Stimulated activated naive CD8-positive, alpha-beta T cell treated with anti-CD3 and anti-CD28 coated beads, Interleukin-15, Interleukin-2, amounts not matched to agents 100 U/mL and 50 U/mL, for 24 hours (primary cell): ENCODE measurements around the gene CA12.
A peak's percentile ranks its signal among the peaks of the same experiment; 100 is the strongest.
"Not testable (repeated sequence)": the region's sequence is repeated elsewhere in the genome, so short reads cannot be mapped to it uniquely, and the experiment has no call there.

Source experiments
- ATAC-seq: fragments of 150-1000 bp; cut with Tn5 transposase; one replicate; pipeline ENCODE4 v1.10.0; 2021
- DNase-seq: peaks from one replicate; pipeline ENCODE4 v3.0.0; 2021

CA12 gene

DNA sequence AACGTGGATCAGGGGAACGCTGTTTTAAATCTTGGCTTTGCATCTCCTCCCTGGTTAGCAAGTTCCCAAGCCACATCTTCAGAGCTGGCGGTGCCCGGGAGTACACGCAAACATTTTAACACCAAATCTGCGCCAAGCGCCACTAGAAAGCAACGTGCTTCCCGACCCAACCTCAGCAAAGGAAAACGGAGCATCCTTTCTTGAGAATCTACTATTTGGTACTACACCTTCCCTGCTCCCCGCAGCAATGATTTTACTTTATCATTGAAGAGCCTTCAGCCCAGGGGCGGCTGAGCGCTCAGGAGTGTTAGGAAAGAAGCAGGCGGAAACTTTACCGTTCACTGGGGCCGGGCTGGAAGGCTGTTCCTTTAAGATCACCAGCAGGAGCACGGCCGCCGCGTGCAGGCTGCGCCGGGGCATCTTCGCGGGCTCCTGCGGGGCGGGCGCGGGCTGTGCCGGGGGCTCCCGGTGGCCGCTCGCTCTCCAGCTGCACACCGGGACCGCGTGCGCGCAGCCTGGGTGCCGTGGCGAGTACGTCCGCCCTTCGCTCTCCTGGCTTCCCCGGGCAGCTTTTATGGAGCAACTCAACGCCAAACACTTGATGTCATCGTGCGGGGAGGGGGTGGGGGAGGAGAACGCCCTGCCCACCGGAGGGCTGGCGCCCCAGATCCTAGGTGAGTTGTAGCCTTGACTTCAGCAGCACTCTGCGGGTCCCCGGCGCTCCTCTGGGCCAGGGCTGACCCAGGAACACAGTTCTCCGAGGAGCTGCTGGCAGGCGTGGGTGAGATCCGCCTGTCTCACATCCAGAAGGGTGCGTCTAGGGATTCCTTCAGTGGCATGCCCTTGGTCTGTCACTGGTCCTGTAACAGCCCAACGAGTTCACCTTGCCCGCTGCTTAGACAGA lies at the start of gene CA12:
Gene CA12, minus strand, starts transcription at position 546 of the 904 bp plus-strand sequence. Its CDS starts 126 bp downstream, at position 420.
- ATAC-seq (peak; percentile 47), DNase-seq (peak; percentile 36)

DNA sequence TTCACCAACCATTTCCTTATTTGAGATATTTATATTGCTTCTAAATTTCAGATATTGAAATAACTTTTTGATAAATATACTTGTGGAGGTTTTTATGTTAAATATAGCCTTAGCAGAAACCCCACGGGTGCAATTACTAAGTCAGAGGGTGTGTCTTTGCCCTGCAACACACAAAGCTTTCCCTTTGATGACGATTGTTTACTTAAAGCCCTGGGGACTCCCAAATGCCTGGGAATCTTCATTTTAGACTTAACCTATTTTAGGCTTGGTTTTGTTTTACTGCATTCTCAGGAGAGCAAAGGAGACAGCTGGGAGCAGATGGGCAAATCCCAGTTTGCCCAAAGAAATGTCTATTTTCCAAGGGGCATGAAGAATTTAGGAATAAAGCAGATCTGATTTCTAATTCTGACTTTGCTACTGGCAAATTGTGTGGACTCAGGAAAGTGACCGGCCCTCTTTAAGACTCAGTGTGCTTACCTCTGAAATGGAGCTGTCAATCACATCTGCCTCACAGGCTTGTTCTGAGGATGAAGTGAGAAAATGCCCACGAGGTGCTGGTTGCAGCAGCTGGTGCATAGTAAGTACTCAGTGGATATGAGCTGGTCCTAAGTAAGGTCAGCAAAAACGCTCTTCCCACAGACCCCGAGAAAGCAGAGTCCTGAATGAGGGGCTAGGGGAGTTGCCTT lies 49.3 kb upstream of the CA12 start:
- no peak for DNase-seq
- no peak for ATAC-seq

DNA sequence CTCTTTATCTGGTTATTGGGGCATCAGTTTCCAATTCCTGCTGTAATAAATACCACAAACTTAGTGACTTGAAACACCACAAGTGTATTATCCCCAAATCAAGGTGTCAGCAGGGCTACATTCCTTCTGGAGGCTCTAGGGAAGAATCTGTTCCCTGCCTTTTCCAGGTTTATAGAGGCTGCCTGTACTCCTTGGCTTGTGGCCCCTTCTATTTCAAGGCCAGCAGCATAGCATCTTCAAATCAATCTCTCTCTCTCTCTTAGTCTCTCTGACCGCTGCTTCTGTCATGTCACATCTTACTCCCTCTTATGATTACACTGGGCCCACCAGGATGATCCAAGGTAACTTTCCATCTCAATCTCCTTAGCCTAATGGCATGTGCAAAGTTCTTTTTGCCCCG lies 44.9 kb upstream of the CA12 start:
- no peak for ATAC-seq
- DNase-seq = no peak

DNA sequence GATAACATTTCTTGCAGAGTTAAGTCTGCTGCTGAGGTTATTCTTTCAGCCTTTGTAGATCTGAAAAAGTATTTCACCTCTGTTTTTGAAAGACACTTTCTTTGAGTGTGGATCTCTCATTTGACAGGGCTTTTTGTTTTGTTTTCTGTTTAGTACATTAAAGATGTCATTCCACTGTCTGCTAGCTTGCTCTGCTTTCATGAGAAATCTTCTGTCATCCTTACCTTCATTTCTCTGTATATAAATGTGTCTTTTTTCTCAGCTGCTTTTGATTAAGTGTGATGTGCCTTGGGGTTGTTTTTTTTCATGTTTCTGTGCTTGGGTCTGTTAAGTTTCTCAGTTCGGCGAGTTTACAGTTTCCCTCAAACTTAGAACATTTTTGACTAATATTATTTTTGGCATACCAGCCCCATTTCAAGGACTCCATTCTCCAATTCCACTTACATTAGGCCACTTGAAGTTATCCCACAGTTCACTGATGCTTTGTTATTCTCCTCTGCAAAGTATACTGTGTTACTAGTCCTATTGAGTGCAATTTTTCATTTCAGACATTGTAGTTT lies 43.9 kb upstream of the CA12 start:
- no peak for DNase-seq

DNA sequence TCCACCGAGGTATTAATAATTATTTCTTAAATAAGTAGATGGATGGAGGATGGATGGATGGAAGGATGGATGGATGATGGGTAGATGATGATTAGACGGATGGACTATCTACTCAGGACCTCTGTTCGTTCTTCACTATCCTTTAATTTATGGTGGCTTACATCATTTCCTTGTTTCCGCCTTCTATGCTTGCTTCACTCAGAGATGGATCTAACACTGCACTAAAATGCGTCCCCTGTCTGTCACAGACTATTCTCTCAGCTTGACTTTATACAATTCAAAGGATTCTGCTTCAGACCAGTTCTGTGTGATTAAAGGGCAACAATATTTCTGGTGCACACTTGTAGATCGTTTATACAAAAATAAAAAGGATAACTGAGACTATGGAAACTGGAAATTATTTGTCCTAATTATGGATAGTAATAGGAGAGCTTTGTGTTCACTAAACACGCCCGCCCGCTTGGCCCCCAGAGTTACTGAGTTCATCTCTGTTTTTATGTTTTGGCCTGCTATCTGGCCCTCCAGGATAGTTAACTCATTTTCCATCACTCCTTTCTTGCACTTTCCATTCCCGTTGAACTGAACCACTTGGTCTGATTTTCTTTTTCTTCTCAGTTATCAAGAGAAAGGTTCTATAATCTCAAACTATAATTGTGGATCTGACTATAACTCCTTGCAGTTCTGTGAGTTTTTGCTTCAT lies 41.4 kb upstream of the CA12 start:
- DNase-seq = no peak
- ATAC-seq = no peak

More for the DNA sequence above, 43.9 kb upstream of the CA12 start:
- no peak for ATAC-seq

DNA sequence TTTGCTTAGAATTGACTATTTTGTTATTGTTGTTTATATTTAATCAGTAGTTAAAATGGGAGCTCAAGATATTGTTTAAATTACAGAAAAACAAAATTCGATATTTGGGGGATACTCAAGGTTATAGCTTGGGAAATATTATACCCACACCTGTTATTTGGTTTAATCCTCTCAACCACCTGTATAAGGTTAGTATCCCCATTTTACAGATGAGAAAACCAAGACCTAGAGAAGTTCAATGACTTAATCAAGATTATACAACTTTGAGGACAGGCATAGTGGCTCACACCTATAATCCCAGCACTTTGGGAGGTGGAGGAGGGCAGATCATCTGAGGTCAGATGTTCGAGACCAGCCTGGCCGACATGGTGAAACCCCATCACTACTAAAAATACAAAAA lies 39.8 kb upstream of the CA12 start:
- no peak for DNase-seq
- ATAC-seq = no peak

DNA sequence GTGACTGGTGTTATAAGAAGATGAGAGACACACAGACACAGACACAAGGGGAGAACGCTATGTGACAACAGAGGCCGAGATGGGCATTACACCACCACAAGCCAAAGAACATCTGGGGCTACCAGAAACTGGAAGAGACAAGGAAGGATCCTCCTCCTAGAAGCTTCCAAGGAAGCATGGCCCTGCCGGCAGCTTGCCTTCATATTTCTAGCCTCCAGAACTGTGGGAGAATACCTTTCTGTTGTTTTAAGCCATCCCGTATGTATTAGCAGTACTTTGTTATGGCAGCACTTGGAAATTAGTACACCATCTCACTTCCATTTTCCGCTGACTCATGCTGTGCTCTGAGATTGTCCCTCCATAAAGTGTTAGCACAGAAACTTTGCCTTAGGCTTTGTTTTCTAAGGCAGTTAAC lies 38.7 kb upstream of the CA12 start:
- DNase-seq (no peak), ATAC-seq (no peak)

DNA sequence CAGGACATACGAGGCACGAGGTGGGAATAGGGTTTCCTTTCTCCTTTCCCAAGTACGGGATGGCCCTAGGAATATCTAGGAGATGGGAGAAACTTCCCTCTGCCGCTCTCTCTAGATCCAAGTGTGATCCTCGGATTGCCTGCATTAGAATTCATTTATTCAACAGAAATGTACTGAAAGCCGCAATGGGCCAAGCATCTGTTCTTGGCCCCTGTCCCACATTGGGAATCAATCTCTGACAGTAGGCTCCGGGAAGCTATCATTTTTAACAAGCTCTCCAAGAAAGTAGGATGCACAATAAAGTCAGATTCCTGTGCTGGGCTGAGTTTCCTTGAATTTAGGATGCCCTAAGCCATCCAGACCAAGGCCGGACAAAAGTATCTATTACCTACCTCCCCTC lies 37.2 kb upstream of the CA12 start:
- ATAC-seq (no peak), DNase-seq (no peak)

DNA sequence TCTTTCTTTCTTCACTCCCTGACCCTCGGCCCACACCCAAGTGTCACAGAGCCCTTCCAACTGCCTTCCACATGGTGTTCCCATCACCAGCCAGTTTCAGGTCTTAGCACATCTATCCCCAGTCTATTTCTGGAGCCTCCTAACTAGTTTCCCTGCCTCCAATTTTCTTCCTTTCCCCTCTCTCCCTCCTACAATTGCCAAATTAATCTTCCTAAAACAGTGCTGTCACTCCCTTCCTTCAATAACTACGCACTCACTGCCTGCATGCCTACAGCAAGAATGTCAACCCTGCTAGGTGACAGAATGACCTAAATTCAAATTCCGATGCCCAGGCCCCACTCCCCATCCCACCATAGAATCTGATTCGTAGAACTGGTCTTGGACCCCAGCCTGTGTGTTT lies 36.1 kb upstream of the CA12 start:
- DNase-seq (no peak), ATAC-seq (no peak)

DNA sequence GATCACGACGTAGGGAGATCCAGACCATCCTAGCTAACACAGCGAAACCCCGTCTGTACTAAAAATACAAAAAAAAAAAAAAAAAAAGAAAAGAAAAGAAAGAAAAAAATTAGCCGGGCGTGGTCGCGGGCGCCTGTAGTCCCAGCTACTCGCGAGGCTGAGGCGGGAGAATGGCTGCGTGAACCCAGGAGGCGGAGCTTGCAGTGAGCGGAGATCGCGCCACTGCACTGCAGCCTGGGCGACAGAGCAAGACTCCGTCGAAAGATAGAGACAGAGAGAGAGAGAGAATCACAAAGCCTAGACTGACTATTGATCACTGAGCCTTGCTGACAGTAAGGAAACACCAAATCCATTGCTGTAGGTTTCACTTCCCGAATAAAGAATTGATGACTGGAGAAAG lies 35.6 kb upstream of the CA12 start:
- DNase-seq, ATAC-seq: not testable (repeated sequence)

DNA sequence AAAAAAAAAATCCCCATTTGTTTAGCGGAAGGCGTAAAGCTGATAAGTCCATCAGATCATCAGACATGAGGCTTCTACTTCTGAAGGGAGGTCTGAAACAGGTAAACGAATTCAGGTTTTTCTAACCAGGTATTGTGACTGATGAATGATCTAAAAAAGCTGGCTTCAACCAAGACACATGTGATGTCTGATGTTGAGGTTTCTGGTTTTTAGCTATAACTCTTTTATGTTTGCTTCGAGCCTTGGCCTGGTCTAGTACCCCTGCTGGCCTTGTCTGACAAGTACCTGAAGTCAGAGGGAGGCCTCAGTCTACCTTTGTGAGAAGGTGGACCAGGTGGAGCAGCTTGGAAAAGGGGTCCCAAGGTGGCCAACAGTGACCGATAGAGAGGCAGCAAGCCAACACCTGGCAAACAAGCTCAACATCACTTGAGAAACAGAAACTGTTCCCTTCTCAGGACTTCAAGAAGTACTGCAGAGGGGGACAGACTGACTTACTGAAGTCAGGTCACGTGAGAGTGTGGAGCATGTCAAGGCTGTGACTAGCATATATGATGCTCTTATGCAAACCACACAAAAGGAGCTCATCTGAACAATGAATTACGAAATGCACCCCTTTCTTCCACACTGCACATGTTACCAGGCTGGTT lies 33.0 kb upstream of the CA12 start:
- DNase-seq (no peak), ATAC-seq (no peak)

DNA sequence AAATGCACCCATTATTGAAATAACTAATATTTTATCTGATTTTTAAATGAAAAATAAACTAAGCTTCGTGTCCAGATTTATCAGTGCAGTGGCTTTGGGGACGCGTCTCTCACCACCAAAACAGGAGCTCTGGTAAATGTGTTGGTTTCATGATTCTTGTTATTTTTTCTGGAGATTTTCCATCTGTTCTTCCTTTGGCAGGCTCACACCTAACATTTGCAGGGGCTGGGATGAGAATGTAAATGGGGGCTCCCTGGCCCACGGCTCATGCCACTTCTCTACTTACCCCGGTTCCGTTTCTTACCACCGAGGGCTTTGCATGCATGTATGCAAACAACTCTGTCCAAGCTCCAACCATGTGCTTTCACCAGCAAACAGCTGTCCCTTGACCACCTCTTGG lies 30.9 kb upstream of the CA12 start:
- DNase-seq (no peak), ATAC-seq (no peak)

DNA sequence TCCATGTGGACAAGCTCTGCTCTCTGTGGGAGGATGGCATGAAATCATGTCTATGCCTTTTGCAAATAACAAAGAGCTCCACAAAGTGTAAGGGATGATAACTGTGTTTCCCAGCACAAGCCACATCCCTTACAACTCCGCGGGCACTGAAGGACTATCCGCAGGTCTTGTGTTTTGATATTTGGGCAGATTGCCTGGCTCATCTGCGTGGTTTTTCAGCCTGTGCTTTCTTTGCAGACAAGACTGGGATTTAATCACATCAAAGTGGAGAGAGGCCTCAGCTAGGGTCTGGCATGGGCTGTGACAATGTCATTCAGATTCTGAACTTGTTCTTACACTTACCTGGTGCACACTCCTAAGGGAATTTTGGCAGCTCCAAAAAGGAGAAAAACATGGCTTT lies 30.2 kb upstream of the CA12 start:
- no peak for ATAC-seq
- DNase-seq = no peak

DNA sequence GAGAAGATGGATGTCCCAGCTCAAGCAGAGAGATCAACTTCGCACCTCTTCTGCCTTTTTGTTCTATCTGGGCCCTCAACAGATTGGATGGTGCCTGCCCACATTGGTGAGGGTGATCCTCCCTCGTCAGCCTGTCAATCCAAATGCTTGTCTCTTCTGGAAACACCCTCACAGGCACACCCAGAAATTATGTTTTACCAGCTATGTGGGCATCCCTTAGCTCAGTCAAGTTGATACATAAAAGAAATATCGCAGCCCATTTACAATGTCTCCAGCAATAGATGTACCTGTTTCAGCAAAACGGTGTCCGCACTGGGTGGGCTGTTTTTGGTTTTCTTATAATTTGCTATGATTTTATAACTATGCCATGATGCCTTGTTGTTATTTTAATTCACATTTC lies 27.5 kb upstream of the CA12 start:
- no peak for ATAC-seq
- DNase-seq = no peak

DNA sequence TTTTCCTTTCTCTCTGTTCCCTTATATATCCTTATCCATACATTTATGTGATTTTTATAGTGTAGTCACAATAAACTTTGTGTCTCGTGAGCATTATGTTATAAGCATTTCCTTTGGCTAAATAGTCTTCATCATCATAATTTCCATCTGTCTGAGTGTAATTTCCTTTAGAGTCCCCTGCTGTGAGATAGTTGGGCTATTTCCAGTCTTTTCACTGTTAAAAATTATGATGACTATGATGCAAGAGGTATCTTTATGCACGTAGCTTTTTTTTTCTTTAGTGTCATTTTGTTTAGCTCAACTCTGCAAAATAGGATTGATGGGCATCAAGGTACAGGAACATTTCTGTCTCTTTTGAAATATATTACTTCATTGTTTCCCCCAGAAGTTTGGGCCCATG lies 26.9 kb upstream of the CA12 start:
- ATAC-seq (no peak), DNase-seq (no peak)

DNA sequence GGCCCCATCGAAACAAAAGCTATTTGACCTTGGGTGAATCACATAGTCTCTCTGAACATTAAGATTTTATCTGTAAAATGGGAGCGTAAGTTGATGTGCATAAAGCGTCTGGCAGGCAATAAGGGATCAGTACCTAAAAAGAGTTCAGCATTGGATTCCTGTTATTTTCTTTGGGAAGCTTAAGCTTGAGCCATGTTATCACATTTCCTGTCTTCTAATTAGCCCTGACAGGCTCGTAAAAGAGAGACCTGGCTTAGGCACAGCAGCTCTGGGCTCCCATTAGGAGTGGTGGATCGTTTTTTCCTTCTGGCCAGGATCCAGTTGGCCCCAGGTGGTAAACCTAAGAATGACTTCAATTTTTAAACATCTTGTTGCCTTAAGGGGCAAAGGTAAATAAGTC lies 26.0 kb upstream of the CA12 start:
- ATAC-seq (no peak), DNase-seq (no peak)

DNA sequence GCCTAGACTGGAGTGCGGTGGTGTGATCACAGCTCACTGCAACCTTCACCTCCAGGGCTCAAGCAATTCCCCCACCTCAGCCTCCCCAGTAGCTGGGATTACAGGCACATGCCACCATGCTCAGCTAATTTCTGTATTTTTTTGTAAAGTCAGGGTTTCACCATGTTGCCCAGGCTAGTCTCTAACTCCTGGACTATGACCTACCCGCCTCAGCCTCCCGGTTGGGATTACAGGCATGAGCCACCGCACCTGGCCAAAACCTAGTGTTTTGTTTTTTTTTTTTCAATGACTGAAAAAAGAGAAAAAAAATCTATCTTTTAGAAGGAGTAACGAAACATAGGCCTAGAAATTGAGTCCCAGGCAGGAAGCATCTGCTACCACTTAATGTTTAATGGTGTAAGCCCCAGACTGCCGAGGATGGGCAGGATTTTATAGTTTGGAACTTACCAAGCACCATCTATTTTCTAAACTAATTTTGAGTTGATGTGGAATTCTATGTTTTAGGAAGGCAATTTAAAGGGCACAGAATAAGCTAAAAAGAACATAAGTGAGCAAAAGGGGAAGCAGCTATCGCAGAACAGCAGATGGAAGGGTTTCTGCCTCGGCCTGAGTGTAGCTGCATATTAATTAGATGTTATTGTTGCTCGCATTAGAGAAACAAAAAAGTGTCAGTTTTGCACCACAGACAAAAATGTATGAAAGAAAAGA lies 24.2 kb upstream of the CA12 start:
- DNase-seq (no peak), ATAC-seq (no peak)

DNA sequence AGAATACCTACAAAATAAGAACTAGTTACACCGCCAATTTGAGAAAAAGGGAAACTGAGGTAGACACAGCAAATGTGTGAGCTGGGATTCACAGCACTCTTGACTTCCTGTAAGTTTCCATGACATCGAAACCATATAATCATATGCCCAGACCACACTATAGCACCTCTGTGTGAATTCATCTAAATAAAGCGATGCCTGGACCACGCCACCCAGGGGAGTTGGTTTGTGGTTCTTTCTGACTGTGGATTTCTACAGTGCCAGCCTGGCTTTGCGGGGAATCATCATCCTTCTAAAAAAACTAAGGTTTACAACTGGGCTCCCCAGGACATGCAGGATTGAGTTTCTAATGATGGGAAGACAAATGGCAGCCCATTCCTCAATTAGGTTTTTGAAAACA lies 23.5 kb upstream of the CA12 start:
- DNase-seq (no peak), ATAC-seq (no peak)

DNA sequence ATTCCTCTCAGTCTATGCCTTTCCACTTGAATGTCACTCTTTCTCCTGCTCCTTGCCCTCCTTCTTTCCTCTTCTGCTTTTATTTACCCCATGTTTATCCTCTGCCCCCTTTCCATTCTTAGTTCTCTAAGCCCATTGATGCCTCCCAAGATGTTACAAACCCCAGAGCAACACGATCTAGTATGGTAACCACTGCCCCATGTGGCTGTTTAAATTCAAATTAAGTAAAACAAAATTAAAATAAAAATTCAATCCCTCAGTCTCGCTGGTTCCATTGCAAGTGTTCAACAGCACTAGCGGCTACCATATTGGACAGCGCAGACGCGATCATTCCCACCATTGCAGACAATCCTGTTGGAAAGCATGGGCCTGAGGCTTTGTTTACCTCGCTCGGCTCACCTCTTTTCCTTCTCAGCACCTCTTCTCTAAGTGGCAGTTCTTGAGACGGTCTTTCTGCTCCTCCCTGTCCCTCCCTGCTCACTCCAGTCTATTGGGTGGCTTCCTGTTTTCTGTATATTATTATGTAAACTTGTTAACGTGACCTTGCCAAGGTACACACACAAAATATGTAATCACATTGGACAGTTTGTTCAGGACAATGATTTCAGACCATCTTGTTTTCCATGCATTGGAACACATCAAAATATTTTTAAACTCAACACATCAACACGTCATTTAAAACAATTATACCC lies 21.8 kb upstream of the CA12 start:
- ATAC-seq = no peak
- no peak for DNase-seq

DNA sequence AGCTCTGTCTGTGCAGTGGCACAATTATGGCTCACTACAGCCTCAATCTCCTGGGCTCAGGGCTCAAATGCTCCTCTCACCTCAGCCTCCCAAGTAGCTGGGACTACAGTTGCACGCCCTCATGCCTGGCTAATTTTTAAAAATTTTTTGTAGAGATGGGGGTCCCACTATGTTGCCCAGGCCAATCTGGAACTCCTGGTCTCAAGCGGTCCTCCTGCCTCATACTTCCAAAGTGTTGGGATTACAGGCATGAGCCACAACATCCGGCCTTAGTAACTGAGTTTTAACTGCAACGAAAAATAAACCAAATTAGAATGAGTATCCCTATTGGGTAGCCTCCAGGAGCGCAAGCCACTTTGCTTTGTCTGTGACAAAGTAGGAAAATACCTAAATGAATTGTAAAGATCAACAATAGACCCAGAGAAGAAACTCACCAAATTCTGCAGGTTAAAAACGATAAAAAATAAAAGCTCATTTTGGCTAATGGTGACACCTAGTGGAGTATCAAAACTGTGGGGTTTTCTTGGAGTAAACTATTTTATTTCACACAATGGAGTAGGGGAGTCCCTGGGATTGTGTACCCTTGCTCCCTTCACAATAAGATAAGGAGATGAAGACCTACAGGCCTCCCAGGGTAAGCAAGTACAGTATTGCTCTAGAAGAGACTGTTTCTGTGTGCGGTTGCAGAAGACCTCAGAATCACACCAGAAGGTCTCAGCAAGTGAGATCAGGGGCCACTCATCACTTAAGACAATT lies 21.0 kb upstream of the CA12 start:
- ATAC-seq (no peak), DNase-seq (no peak)
